Bronchial epithelial cell (primary cell): Measurements from ENCODE around the gene SPAAR. TPM values are rescaled to one million over a fixed set of nuclear protein-coding genes. Genes with fewer than 3 reads are reported as not detected.
A peak's percentile ranks its signal among the peaks of the same experiment; 100 is the strongest.

Experiments
- DNase-seq: peaks from one replicate; pipeline ENCODE4 v3.0.0-alpha.2; 2010; ENCODE audit warnings: low read depth
- FAIRE-seq: peaks from 2 replicates; lab custom pipeline; 2011; peaks lifted over from hg19 to GRCh38; lab: Jason Lieb, UNC
- H3K27me3 ChIP-seq: 2 replicates; pipeline ENCODE4 v1.5.1; 2011; ENCODE audit warnings: low read length; ENCODE audit not compliant: control insufficient read depth, insufficient read depth
- H3K36me3 ChIP-seq: 2 replicates; pipeline ENCODE4 v1.5.1; 2011; ENCODE audit warnings: low read length; ENCODE audit not compliant: control insufficient read depth, insufficient read depth
- H3K4me3 ChIP-seq: 2 replicates; pipeline ENCODE4 v1.5.1; 2011; ENCODE audit warnings: mild to moderate bottlenecking, low read depth, low read length, control low read depth
- CTCF ChIP-seq: IDR thresholded peaks from 2 replicates; pipeline ENCODE4 v1.5.1; 2011; ENCODE audit warnings: mild to moderate bottlenecking, moderate library complexity, low read length, control low read depth, inconsistent platforms; ENCODE audit not compliant: insufficient read depth, severe bottlenecking
- total RNA-seq: library from RNA; depleted of rRNA; stranded (reverse); fragments of >200 nt; gene quantifications from 2 replicates; pipeline ENCODE4 v1.2.1, GENCODE V29; 2014

Gene SPAAR
- total RNA-seq, 1 donor from 2014 or later, result not detected

GRCh38 chr9:35923598-35923926 is 14.3 kb downstream of the SPAAR start:
- Histone ChIP-seq H3K27me3 (no peaks in the 10 kb centered on the region), H3K36me3 (no peaks in the 10 kb centered on the region), H3K4me3 (no peak overlapping the region)
- DNase-seq, result no peak
- TF ChIP-seq CTCF, result no peak
- FAIRE-seq, result no peak

- Histone ChIP-seq H3K36me3 (no peaks in the 10 kb centered on the region), H3K4me3 (no peak overlapping the region), H3K27me3 (no peaks in the 10 kb centered on the region)
- DNase-seq (peak; percentile 90), FAIRE-seq (peak; percentile 7)
- no peak for TF ChIP-seq CTCF
These were observed 14.9 kb downstream of the SPAAR start for GRCh38 chr9:35923927-35924763.

- peak; percentile 43 for FAIRE-seq
- DNase-seq, result no peak
- Histone ChIP-seq H3K27me3 (no peaks in the 10 kb centered on the region), H3K36me3 (no peaks in the 10 kb centered on the region), H3K4me3 (no peak overlapping the region)
- TF ChIP-seq CTCF, result no peak
These were observed 19.5 kb downstream of the SPAAR start for GRCh38 chr9:35928591-35929452.

- Histone ChIP-seq H3K36me3 (no peaks in the 10 kb centered on the region), H3K4me3 (no peak overlapping the region), H3K27me3 (no peaks in the 10 kb centered on the region)
- no peak for FAIRE-seq
- no peak for TF ChIP-seq CTCF
- no peak for DNase-seq
These were observed 20.1 kb downstream of the SPAAR start for GRCh38 chr9:35929453-35929718.

GRCh38 chr9:35930521-35930920 is 21.2 kb downstream of the SPAAR start:
- FAIRE-seq (no peak), DNase-seq (no peak)
- Histone ChIP-seq H3K36me3 (no peaks in the 10 kb centered on the region), H3K4me3 (no peak overlapping the region), H3K27me3 (no peaks in the 10 kb centered on the region)
- no peak for TF ChIP-seq CTCF
